ENCODE data around the gene GPS1.

Gene GPS1

DNA sequence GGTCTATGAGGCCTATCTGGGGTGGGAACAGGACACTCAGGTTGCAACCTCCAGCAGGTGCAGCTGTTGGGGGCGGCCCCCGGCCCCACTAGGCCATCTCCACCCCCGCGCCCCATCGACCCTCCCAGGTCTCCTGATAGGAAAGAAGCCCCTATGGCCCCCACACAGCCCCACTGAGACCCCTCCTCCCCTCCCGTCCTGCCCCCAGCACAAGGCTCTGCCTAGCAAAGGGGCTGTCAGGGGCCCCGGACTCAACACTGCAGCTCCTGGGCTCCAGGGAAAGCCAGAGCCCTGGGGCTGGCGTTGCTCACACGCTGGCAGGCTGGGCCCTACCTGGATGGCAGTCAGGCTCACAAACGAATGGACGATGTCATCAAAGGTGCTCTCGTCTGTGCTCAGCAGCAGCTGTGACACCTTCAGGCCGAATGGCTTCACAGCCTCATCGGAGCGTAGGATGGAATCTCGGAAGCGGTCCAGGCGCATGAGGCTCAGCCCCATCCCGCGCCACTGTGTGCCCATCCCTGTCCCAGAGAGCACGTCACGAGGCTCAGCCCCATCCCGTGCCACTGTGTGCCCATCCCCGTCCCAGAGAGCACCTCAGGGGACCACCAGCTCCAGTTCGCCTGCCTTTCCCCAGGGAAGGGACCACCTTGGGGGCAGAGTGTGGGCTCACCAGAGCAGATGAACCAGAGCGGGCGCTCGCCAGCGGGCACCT lies 39.0 kb downstream of the GPS1 start:
- DNase-seq (ENCODE audit: low read depth) = no peak

DNA sequence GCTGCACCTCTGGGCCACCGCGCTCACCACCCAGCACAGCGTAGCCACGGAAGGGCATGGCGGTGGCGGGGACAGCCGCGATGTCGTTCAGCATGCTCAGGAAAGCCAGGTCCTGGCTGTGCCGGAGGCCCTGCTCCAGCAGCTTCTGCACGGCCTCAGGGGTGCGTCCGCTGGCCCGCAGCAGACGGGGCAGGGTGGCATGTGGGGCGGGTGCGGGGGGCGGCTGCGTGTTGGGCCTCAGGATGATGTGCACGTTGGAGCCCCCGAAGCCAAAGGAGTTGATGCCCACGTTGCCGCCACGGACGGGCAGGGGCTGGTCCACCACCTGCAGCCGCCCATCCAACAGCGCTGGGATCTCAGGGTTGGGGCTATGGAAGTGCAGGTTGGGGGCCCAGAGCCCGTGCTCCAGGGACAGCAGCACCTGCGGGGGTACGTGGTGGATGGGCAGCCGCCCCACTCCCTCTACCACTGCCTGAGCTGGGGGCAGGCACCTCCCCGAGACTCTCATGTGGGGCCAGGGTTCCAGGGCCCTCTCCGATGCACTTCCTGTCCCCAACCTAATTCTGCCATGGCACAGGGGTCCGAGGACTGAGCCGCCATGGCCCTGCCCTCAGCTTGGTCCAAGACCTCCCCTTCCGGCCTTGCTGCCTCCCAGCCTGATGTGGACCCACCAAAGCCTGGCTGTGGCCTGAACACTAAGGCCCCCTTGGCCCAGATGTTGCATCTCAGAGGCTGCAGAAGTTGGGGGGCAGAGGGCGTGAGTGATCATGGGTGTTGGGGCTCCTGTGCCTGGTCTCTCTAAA lies 39.8 kb downstream of the GPS1 start:
- DNase-seq (ENCODE audit: low read depth) = no peak

DNA sequence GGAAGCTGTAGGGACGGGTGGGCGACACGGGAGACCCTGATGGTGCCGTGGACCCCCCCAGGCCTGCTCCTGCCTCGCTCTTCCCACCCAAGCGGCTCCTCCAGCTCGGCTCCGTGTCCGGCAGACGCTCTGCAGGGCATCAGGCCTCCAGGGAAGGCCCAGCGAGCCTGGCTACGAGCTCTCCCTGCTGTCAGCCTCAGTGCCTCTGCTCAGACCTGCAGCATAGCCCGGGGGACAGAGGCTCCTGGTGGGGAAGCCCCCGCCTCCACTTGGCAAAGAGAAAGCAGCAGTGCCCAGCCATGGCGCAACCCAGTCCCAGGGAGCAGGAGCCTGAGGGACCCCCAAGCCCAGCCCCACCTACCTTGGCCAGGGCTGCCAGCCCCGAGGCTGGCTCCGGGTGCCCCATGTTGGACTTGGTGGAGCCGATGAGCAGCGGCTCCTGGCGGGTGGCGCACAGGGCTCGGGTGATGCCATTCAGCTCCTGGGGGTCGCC lies 40.4 kb downstream of the GPS1 start:
- no peak for DNase-seq (ENCODE audit: low read depth)

DNA sequence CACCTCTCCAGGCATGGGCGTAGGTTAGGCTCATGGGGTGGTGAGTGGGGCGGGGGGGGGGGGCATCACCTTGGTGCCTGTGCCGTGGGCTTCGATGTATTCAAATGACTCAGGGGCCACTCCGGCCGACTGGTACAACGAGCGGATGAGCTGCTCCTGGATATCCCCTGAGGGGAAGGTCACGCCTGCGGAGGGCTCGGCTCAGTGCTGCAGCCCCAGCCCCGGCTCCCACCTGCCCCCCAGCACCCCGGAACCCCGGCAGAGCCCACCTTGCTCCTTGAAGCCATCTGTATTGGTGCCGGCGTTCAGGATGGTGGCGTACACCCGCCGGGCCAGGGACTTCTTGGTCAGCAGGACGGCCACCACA lies 40.9 kb downstream of the GPS1 start:
- DNase-seq (ENCODE audit: low read depth) = no peak

DNA sequence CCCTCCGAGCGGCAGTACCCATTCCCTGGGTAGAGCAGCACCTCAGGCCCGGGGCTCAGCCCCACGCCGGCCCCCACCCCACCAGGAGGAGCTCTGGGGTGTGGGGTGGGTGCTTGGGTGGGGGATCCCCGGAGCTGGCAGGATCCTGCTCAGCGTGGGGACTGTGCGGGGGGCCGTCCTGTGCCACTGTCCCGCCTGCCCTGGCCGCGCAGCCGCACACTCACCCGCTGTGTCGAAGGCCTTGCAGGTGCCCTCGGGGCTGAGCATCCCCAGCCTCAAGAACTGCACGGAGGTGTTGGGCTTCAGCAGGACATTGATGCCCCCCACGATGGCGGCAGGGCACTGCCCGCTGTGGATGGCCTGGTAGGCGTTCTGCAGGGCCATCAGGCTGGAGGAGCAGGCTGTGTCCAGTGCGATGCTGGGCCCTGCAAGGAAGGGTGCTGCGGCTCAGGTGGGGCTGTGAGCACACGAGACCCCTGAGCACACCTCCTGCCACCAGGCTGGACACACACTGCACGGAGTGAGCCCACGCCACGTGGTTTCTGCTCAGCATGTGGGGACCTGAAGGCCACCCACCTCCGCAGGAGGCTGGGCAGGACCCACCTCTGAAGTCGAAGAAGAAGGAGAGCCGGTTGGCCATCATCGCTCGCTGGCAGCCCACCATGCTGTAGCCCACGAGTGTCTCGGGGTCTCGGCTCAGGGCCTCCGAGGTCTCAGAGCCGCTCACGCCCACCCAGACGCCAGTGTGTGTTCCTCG lies 41.5 kb downstream of the GPS1 start:
- no peak for DNase-seq (ENCODE audit: low read depth)

DNA sequence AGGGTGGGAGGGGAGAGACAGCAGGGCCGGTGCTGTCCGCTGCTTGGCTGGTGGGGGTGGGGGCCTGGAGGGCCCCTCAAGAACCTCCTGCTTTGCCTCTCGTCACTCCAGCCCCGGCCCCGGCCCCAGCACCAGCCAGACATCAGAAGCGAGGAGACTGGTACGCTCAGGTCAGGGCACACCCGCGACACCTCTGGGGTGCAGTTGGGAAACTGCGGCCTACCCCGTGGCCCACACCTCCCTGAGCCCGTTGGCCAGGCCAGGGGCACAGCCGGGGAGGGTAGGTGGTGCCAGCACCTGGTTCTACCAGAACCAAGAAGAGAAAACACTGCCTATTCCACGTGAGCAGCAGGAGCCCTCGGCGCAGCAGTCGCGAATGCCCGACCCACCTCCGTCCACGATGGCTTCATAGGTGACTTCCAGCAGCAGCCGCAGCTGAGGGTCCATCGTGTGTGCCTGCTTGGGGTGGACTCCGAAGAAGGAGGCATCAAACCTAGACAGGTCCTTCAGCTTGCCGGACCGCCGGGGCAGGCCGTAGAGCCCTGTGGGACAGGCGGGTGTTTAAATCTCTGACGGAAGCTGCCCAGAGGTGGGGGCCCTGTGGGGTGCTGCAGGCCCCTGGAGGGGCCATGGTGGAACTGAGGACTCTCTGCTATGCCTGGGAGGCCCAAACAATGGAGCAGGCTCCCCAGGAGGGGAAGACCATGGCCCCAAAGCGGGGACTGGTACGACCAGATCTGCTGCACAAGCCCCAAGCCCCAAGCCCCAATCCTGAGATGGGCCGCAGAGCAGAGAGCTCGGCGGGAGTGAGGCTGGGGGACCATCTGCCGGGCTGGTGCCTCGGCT lies 43.5 kb downstream of the GPS1 start:
- no peak for DNase-seq (ENCODE audit: low read depth)

DNA sequence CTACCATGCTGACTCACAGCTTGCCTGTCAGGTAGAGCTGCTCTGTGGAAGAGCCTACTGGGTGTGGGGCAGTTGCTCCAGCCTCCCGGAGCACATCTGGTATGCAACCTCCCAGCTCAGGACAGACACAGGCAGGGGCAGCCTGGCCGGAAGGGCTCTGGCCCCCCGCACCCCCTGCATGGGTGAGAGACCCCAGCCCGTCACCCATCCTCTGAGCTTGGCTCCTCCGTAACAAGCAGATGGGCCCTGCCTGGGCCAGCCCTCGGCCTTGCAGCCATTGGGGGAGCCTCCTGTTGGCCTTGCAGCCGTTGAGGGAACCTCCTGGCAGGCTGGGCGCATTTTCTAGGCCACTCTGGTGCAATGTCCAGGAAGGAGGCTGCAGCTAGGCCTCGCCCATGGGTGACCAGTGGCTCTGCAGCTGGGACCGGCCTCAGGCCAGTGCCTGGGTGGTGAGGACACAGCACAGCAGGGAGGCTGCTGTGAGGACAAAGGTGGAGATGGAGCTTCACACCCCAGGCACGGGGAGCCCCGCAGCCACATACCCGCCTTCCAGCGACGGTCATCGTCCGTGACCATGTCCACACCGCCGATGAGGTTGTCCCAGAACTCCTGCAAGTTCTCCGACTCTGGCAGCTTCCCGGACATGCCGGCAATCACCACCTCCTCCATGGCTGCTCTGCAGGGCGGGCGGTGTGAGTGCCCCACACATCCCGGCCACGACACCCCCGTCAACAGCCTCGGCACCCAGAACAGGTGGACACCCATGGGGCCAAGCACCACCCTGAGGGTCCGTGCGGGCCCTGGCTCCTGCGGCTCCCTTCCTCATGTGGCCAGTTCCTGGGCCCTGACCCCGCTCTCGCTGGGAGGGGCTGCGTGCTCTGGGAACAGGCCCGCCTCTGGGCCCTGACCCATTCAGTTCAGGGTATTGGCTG lies 44.3 kb downstream of the GPS1 start:
- DNase-seq (ENCODE audit: low read depth) = no peak

DNA sequence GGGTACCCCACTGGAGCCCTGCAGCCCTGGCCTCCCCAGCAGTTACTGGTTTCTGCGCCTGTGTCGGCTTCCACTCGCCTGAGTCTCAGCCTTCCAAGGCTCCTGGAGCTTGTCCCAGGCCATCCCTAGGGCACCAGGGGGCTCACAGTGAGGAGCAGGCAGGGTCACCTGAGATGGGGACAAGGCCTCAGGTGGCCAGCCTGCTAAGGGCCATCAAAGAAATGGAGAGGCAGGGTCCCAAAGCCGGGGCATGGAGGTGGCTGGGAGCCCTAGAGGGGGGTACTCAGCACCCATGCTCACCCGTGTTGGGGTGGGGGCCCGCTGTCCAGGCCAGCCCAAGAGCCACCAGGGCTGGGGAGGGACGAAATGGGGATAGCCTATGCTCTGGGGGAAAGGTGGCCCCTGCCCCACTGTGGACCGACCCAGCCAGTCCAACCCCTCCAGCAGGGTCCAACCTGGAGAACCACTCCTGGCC lies 45.0 kb downstream of the GPS1 start:
- no peak for DNase-seq (ENCODE audit: low read depth)

DNA sequence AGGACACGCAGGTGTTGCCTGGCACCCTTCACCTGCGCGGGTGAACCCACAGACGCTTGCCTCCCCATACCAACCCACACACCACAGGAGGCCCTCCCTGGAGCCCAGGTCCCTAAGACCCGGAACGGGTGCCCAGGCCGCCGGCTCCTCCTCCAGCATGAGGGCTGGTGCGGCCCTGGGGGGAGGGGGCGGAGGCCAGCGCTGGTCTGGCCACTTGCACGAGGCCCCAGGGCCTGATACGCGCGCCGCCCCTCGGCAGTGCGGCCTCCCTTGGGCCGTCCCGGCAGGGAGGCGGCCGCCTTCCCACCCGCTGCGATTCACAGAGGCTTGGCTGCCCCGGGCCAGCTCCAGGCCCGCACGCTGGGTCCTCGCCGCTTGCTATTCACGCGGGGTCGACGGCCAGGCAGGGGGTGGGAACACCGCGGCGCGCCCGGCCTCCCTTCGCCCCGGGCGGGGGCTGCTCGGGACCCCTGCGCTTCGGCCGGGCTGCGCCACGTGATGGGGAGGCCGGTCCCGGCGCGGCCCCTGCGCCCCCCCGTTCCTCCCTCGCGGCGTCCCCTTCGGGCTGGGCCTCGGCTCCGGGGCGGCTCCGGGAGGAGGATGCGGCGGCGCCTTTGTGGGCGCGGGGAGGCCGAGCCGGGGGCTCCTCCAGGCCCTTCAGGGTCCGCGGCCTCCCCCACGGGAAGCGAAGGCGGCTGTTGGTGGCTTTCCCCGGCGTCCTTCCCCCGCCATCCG lies 45.7 kb downstream of the GPS1 start:
- DNase-seq (ENCODE audit: low read depth) = no peak

DNA sequence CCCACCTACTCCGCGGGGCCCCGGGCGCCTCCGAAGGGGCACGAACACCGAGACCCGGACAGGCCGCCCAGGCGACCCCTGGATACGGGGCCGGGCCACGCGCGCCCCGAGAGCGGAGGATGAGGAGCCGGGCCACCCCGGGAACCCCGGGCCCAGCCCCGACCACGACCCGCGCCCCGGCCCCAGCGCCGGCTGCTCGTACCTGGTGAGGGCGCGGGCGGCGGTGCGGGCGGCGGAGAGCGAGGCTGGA lies 46.1 kb downstream of the GPS1 start:
- no peak for DNase-seq (ENCODE audit: low read depth)

DNA sequence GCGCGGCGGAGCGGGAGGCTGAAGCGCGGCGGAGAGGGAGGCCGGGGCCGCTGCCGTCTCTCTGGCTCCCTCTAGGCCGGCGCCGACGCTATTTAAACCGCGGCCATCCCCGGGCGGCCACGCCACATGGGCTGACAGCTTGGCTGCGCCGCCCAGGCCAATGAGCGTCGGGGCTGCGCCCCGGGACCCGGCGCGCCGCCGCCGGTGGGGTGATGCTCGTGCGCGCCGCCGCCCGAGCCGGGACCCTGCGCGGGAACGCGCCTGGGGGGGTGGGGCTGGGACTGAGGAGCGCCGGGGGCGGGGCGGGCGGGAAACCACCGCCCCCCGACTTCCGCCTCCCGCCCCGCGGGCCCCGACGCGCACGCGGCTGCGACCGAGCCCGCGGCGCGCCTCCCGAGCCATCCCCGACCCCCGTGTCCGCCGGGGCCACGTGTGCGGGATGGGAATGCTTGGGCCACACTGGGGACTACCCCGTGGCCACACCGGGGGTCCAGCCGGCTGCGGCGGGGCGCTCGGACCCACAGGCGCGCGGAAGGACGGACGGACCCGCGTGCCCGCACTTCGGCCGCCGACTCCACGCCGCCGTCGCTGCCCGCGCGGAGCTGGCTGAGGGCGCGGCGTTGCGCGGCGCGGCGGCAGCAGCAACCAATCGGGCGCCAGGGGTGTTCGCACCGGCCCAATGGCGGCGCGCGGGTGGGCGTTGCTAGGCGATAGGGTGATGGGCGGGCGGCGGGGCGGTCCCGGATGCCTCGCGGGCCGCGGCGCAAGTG lies 46.7 kb downstream of the GPS1 start, which contains the start of gene FASN:
Gene FASN (minus strand): TSS at position 68 of the 770 bp plus-strand sequence. CDS start 1,791 bp downstream, outside the sequence.
- DNase-seq (ENCODE audit: low read depth) = peak; percentile 92

DNA sequence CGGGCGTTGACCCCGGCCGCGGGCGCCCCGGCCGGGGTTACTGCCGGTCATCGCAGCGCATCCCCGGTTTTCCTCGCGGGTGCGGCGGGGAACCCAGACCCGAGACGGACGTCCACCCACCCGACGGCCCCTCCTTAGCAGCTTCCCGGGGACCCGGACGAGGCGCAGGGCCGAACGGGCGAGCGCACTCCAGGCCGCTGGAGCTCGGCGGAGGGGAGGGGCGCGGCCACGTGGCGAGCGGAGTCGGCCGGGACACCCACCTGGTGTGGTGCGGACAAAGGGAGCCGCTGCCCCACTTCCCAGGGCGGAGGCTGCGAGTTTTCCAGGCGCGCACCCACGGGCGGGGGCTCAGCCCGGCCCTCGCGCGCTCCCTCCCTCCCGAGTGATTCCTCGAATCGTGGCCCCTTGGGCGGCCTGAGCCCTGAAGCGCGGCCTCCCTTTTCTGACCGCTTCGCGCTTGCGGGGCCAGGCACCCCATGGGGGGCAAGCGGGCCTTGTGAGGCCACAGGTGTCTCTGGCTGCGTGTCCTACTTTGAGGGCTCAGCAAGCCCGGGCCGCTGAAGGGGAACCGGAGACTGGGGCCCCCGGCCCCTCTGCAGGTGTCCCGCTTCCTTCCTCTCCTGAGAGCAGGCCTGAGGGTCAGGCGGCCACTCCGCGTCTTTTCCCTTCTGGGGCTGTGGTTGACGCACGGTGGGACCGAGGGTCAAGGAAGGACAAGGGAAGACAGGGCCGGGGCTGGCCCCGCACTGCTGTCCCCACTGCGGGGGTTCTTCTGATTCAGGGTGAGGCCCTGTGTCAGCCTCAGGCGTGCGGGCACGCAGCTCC lies 47.5 kb downstream of the GPS1 start:
- no peak for DNase-seq (ENCODE audit: low read depth)

DNA sequence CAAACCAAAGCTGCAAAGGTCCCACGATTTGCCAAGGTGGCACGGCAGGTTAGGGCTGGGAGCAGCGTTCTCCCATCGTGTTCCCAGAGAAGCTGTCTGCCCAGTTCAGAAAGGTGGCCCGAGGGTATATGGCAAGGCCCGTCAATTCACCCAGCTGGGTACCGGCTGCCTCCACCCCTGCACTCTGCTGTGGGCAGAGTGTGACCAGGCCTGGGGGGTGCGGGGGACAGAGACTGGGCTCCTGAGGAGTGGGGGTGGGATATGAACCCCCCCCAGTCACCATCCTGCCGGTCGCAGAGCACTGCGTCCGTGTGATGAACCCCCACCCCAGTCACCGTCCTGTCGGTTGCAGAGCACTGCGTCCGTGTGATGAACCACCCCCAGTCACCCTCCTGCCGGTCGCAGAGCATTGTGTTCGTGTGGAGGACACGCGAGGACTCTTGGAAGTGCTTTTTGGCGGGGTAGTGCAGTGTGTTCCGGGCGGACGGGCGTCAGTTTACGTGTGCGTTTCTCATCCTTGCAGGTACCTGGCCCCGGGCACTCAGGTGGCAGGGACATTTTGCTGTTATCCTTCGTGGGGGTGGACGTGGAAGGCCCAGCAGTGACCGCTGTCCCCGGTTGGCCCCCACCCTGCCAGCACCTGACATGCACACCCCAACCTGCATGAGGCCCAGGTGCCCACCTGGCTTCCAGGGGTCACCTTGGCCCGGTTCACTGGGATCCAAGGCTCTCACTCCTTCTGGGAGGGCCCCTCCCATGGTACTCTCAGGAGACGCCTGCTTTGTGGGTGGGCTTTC lies 49.0 kb downstream of the GPS1 start:
- DNase-seq (ENCODE audit: low read depth) = no peak

DNA sequence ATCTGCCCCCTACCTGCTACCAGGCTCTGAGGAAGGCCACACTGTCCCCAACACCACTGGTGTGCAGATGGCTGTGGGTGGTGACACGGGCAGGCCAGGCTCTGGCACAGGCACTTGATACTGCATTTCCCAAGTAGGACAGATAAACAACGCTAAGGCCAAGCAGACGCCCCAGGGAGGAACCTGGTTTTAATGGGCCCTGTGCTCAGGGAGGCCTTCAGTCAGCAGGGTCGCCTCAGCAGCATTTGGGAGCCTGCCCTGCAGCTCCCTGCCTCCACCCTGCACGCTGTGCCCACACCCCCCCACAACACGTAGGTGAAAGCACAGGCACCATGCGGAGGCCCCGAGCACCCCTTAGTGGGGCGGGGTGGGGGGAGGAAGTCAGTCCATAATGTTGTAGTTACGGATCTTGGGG lies 49.6 kb downstream of the GPS1 start:
- no peak for DNase-seq (ENCODE audit: low read depth)

DNA sequence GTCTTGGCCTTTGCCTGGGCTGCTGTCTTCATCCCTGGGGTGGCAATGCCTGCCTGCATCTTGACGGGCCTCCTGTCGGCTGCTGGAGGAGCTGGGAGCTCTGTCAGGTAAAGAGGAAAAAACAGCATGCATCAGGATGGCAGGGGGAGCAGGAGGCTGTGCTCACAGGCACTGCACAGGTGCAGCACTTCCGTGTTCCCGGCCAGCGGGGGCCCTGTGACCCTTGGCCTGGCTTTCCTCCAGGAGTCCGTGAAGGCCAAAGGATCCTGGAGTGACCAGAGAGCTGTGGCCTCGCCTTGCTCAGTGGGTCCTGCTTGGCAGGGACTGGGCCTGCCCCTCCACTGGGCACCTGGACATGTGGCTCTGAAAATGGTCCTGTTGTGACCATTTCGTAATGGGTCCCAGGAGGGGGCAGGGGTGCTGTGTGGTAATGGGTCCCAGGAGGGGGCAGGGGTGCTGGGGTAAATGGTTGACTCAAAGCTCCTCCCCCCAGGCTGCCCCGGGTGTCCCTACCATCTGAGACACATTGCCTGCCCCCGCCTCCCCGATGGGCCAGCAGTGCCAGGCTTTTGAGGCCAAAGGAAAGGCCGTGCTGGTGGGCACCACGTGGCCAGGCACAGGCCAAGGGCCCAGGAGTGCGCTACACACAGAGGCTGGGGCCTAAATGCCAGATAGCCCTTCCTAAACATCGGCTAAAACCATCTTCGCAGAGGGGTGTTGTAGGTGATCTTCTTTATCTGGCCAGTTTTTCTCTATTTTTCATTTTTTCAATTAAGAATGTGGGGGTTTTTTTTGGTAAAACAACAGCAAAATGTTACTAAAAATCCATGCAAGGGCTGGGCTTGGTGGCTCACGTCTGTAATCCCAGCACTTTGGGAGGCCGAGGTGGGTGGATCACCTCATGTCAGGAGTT lies 50.3 kb downstream of the GPS1 start:
- DNase-seq (ENCODE audit: low read depth) = no peak

Data from stromal cell of bone marrow (primary cell).